GM06990 (cell line): Measurements from ENCODE around the gene CFAP74.
A peak's percentile ranks its signal among the peaks of the same experiment; 100 is the strongest.

Source experiments
- DNase-seq: peaks from one replicate; pipeline ENCODE4 v3.0.0-alpha.2; 2011; ENCODE audit not compliant: insufficient read length; ENCODE audit errors: extremely low read depth
- H3K27me3 ChIP-seq: replicated peaks from 2 replicates; pipeline ENCODE4 v1.6.0; 2011; ENCODE audit warnings: low read length; ENCODE audit not compliant: control insufficient read depth, insufficient read depth
- H3K36me3 ChIP-seq: 2 replicates; pipeline ENCODE4 v1.5.1; 2011; ENCODE audit warnings: low read length; ENCODE audit not compliant: control insufficient read depth, insufficient read depth
- H3K4me3 ChIP-seq: replicated peaks from 2 replicates; pipeline ENCODE4 v1.5.1; 2011; ENCODE audit warnings: low read depth, mild to moderate bottlenecking, control low read depth, low read length
- CTCF ChIP-seq: IDR thresholded peaks from 2 replicates; pipeline ENCODE4 v1.5.1; 2011; ENCODE audit warnings: low read length, control low read depth, mild to moderate bottlenecking, inconsistent platforms; ENCODE audit not compliant: insufficient read depth, poor library complexity, severe bottlenecking

Gene CFAP74

GRCh38 chr1:1920057-1920607, 83.5 kb downstream of the CFAP74 start:
- no peak for DNase-seq
- no peak for TF ChIP-seq CTCF
- Histone ChIP-seq H3K36me3 (no peaks in the 10 kb centered on the region), H3K27me3 (no peaks in the 10 kb centered on the region), H3K4me3 (no peak overlapping the region)

GRCh38 chr1:1919304-1920056, 84.1 kb downstream of the CFAP74 start:
- DNase-seq: peak; percentile 97
- H3K27me3 ChIP-seq: no peaks in the 10 kb centered on the region
- peak overlapping the region; percentile 56 for H3K4me3 ChIP-seq
- no peak for TF ChIP-seq CTCF
- H3K36me3 ChIP-seq: no peaks in the 10 kb centered on the region

GRCh38 chr1:1918901-1919303, 84.7 kb downstream of the CFAP74 start, which contains the start of gene TMEM52:
Gene TMEM52, minus strand, starts transcription at chr1:1919279. Its CDS starts 14 bp downstream, at chr1:1919265.
- H3K36me3 ChIP-seq: no peaks in the 10 kb centered on the region
- H3K4me3 ChIP-seq: peak within 1 kb of the TSS; percentile 56
- DNase-seq: no peak
- H3K27me3 ChIP-seq: no peaks in the 10 kb centered on the region; the same call in 1 of the 2 replicates
- TF ChIP-seq CTCF: no peak

GRCh38 chr1:1917995-1918900, 85.3 kb downstream of the CFAP74 start:
- DNase-seq: no peak
- no peaks in the 10 kb centered on the region for H3K36me3 ChIP-seq
- no peak for TF ChIP-seq CTCF
- no peaks in the 10 kb centered on the region; the same call in 1 of the 2 replicates for H3K27me3 ChIP-seq
- peak overlapping the region; percentile 56 for H3K4me3 ChIP-seq

DNA sequence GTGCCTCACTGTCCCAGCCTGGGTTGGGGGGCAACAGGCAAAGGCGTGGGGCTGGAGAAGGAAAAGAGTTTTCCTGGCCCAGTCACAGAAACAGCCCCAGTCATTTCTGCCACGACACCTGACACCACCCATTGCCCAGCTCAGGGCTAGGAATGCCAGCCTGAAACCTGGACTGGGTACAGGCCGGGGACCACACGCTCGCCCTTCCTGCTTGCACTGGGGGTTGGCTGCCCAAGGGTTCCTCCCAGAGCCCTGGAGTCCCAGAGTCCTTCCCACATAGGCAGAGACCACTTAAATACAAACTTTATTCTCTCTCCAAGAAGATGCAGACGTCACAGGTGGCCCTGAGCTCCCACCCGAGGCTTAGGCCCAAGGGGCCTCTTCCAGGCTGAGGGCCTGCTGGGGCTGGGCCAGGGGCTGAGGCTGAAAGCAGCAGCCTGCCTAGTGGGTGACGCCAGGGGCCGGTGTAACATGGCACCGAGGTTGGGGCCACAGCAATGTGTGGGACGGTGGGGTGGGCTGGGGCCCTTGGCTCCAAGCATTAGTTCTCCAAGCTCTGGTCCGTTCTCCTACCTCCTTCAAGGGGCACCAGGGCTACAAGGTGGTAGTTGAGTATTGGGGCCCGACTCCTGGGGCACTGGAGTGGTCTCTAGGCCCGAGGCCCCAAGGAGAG, 86.1 kb downstream of the CFAP74 start:
- no peak for DNase-seq
- H3K4me3 ChIP-seq: no peak overlapping the region
- TF ChIP-seq CTCF: no peak
- H3K36me3 ChIP-seq: no peaks in the 10 kb centered on the region
- H3K27me3 ChIP-seq: no peaks in the 10 kb centered on the region; the same call in 1 of the 2 replicates
